GM18505 (cell line): Measurements from ENCODE around the gene FGL2.

Experiments used
- ATAC-seq: cut with Tn5 transposase; IDR thresholded peaks from one replicate; pipeline ENCODE4 v1.9.1; 2021; ENCODE audit not compliant: unreplicated experiment
- POLR2A ChIP-seq: IDR thresholded peaks from 4 replicates; pipeline ENCODE4 v1.6.1; 2011; ENCODE audit warnings: borderline replicate concordance; ENCODE audit not compliant: insufficient read depth, insufficient read length; ENCODE audit errors: extremely low read depth

The FGL2 gene, protein sequence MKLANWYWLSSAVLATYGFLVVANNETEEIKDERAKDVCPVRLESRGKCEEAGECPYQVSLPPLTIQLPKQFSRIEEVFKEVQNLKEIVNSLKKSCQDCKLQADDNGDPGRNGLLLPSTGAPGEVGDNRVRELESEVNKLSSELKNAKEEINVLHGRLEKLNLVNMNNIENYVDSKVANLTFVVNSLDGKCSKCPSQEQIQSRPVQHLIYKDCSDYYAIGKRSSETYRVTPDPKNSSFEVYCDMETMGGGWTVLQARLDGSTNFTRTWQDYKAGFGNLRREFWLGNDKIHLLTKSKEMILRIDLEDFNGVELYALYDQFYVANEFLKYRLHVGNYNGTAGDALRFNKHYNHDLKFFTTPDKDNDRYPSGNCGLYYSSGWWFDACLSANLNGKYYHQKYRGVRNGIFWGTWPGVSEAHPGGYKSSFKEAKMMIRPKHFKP

DNA sequence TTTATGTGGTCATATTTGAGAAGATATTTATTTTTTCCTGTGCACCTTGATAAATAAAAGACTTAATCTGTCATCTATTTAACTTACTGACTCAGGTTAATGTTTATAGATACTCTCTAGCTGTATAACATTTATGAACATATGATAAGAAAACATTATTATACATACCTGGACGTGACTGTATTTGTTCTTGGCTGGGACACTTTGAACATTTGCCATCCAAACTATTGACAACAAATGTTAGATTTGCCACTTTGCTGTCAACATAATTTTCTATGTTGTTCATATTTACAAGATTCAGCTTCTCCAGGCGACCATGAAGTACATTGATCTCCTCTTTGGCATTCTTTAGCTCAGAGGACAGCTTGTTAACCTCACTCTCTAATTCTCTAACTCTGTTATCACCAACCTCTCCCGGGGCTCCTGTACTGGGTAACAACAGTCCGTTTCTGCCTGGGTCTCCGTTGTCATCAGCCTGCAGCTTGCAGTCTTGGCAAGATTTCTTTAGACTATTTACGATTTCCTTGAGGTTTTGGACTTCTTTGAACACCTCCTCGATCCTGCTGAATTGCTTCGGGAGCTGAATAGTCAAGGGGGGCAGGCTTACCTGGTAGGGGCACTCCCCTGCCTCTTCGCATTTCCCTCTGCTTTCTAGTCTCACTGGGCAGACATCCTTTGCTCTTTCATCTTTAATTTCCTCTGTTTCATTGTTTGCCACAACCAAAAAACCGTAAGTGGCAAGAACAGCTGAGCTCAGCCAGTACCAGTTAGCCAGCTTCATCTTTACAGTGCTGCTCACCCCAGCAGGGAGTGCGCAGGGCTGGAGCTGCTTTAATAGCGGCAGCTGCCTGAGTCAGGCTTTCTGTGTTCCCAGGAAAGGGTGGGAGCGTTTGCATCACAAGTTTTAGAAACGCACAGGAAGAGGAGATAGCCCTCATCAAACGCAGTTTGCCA lies at the start of gene FGL2:
Gene FGL2, minus strand, starts transcription at position 807 of the 954 bp plus-strand sequence. Its CDS starts 26 bp downstream, at position 781.
- ATAC-seq = no peak
- TF ChIP-seq POLR2A = no peak

- ATAC-seq = no peak
- no peak for TF ChIP-seq POLR2A
These were observed 48.5 kb upstream of the FGL2 start for GRCh38 chr7:77248154-77248553.

- TF ChIP-seq POLR2A = no peak
- ATAC-seq = peak; percentile 59
These were observed 47.7 kb upstream of the FGL2 start for GRCh38 chr7:77247206-77247850.

- ATAC-seq = no peak
- TF ChIP-seq POLR2A = no peak
These were observed 46.5 kb upstream of the FGL2 start for GRCh38 chr7:77246026-77246640.

- TF ChIP-seq POLR2A = no peak
- ATAC-seq = no peak
These were observed 45.6 kb upstream of the FGL2 start for GRCh38 chr7:77245015-77245755.

- no peak for TF ChIP-seq POLR2A
- ATAC-seq = no peak
These were observed 44.8 kb upstream of the FGL2 start for GRCh38 chr7:77244222-77244934.

GRCh38 chr7:77242554-77242953 lies 42.9 kb upstream of the FGL2 start:
- no peak for TF ChIP-seq POLR2A
- no peak for ATAC-seq

- ATAC-seq = no peak
- no peak for TF ChIP-seq POLR2A
These were observed 42.4 kb upstream of the FGL2 start for GRCh38 chr7:77242068-77242467.

DNA sequence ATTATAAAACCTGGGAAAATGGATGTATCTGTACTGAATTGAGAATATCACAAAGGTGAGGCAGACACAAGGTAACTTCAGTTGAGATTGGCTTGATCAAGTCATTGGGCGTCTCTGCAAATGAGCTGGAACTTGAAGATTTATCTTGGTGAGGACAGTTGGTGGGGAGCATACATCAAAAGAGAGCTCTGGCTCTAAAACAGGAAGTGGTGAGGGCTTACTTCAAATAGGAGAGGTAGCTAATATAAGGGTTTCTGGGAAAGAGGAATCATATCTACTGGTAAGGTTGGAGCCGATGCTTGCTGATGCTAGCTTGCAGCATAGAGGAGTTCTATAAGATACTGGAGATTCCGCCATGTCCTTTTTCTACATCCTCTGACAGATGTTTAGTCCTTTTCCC lies 39.9 kb upstream of the FGL2 start:
- TF ChIP-seq POLR2A = no peak
- no peak for ATAC-seq

DNA sequence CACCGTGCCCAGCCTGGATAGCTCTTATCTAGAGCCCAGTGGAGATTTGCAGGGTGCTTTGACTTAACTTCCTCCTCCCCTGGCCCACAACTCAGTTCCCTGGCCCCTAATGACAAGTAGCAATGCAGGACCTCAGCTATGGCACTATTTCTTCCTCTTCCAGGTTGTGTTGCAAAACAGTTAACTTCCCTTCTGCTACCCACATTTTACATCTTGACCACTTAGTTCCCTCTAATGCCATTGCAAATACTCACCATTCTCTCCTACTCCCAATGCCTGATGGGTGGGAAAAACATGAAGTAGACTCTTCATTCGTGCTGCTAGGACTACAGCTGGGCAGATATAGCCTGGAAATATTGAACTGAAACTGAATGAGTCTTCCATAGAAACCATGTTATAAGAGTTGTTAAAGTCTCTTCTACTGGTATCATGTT lies 39.1 kb upstream of the FGL2 start:
- no peak for ATAC-seq
- TF ChIP-seq POLR2A = no peak

DNA sequence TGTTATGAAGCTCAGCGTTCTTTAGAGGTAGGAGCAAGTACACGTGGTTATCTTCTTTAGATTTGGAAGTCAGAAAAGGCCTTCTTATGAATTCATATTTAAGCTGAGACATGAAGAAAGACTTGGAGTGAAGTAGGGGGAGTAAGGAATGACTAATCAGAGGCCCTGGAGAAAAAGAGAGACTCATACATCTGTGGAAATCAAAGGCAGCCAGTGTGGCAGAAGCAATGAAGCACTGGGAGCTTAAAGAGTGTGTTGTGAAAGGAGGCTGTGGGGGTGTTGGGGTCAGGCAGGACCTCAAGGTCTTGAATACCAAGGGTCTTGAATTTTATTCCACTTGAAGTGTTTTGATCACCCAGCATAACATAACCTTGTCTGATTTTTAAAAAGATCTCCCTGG lies 35.7 kb upstream of the FGL2 start:
- no peak for TF ChIP-seq POLR2A

More for the DNA sequence above, 35.7 kb upstream of the FGL2 start:
- ATAC-seq = no peak
